Activated CD4-positive, alpha-beta memory T cell treated with anti-CD3 and anti-CD28 coated beads, Interleukin-2, amount 10 ng/mL, durations not matched to agents 7 days and 5 days (primary cell): ENCODE data around the gene ZNF500. TPM values are rescaled to one million over a fixed set of nuclear protein-coding genes. Genes with fewer than 3 reads are reported as not detected.
"Not testable (repeated sequence)": the region's sequence is repeated elsewhere in the genome, so short reads cannot be mapped to it uniquely, and the experiment has no call there.

Source experiments
- CTCF ChIA-PET: fragments of 350-600 bp; sonication (Branson Sonifier 250); formaldehyde crosslinking; loops from one replicate; lab custom pipeline; 2021; ENCODE audit warnings: antibody characterized with exemption, inconsistent platforms; lab: Charles Lee
- POLR2A ChIA-PET: fragments of 350-600 bp; sonication (Branson Sonifier 250); formaldehyde crosslinking; loops from one replicate; lab custom pipeline; 2021; ENCODE audit warnings: antibody characterized with exemption; lab: Charles Lee
- DNase-seq: peaks from one replicate; pipeline ENCODE4 v3.0.0-alpha.2; 2020
- H3K27ac Mint-ChIP-seq: one replicate; pipeline ENCODE4 v1.8.0; 2021; ENCODE audit warnings: mild to moderate bottlenecking, mixed read lengths
- H3K27me3 Mint-ChIP-seq: one replicate; pipeline ENCODE4 v1.8.0; 2021; ENCODE audit warnings: mixed read lengths
- H3K36me3 Mint-ChIP-seq: one replicate; pipeline ENCODE4 v1.8.0; 2021; ENCODE audit warnings: low read depth, mixed read lengths
- H3K4me1 Mint-ChIP-seq: one replicate; pipeline ENCODE4 v1.8.0; 2021; ENCODE audit warnings: mixed read lengths
- H3K4me3 Mint-ChIP-seq: one replicate; pipeline ENCODE4 v1.8.0; 2021; ENCODE audit warnings: mild to moderate bottlenecking, mixed read lengths
- H3K9me3 Mint-ChIP-seq: one replicate; pipeline ENCODE4 v1.8.0; 2021; ENCODE audit warnings: mixed read lengths
- total RNA-seq, 2 experiments: library from RNA; stranded (reverse); gene quantifications; one replicate each; pipeline ENCODE4 v1.2.3, GENCODE V29; 2021

The ZNF500 gene
- total RNA-seq, 2 experiments from 2014 or later = 14.7 to 15.3 TPM

GRCh38 chr16:4790871-4791270, 23.9 kb upstream of the ZNF500 start:
- peaks cover 7% of the 10 kb centered on the region for H3K4me1 Mint-ChIP-seq
- POLR2A ChIA-PET = no interaction called here
- CTCF ChIA-PET = no interaction called here
- no peak overlapping the region for H3K4me3 Mint-ChIP-seq
- no peak overlapping the region for H3K27ac Mint-ChIP-seq
- no peak for DNase-seq
- H3K27me3 Mint-ChIP-seq = no peaks in the 10 kb centered on the region
- no peaks in the 10 kb centered on the region for H3K36me3 Mint-ChIP-seq
- H3K9me3 Mint-ChIP-seq = no peaks in the 10 kb centered on the region

GRCh38 chr16:4790261-4790660, 23.3 kb upstream of the ZNF500 start:
- POLR2A ChIA-PET = no interaction called here
- Mint-ChIP-seq H3K27me3 (no peaks in the 10 kb centered on the region), H3K4me1 (peaks cover 7% of the 10 kb centered on the region), H3K36me3 (no peaks in the 10 kb centered on the region), H3K27ac (no peak overlapping the region), H3K9me3 (no peaks in the 10 kb centered on the region), H3K4me3 (no peak overlapping the region)
- DNase-seq = no peak
- CTCF ChIA-PET = no interaction called here

GRCh38 chr16:4788910-4789309, 21.9 kb upstream of the ZNF500 start:
- H3K36me3 Mint-ChIP-seq = no peaks in the 10 kb centered on the region
- ChIA-PET CTCF (no interaction called here), POLR2A (interaction anchor here (0.7 kb wide), 1 partner anchor 20 kb away, joined by 3 read pairs; no protein-coding TSS in a partner anchor)
- DNase-seq = no peak
- H3K4me3 Mint-ChIP-seq = no peak overlapping the region
- H3K27me3 Mint-ChIP-seq = no peaks in the 10 kb centered on the region
- peaks cover 7% of the 10 kb centered on the region for H3K4me1 Mint-ChIP-seq
- H3K27ac Mint-ChIP-seq = no peak overlapping the region
- no peaks in the 10 kb centered on the region for H3K9me3 Mint-ChIP-seq

GRCh38 chr16:4788489-4788889, 21.5 kb upstream of the ZNF500 start:
- Mint-ChIP-seq H3K36me3 (no peaks in the 10 kb centered on the region), H3K4me3 (no peak overlapping the region), H3K27me3 (no peaks in the 10 kb centered on the region), H3K4me1 (peaks cover 7% of the 10 kb centered on the region), H3K27ac (no peak overlapping the region), H3K9me3 (no peaks in the 10 kb centered on the region)
- ChIA-PET POLR2A (interaction anchor here (0.7 kb wide), 1 partner anchor 20 kb away, joined by 3 read pairs; no protein-coding TSS in a partner anchor), CTCF (no interaction called here)
- DNase-seq = no peak

- Mint-ChIP-seq H3K36me3 (no peaks in the 10 kb centered on the region), H3K4me1 (peaks cover 7% of the 10 kb centered on the region), H3K27me3 (no peaks in the 10 kb centered on the region), H3K27ac (no peak within 1 kb of the TSS), H3K9me3 (no peaks in the 10 kb centered on the region), H3K4me3 (no peak within 1 kb of the TSS)
- CTCF ChIA-PET = no interaction called here
- POLR2A ChIA-PET = interaction anchor here (0.7 kb wide), 1 partner anchor 19 kb away, joined by 3 read pairs; no protein-coding TSS in a partner anchor
- no peak for DNase-seq
These were observed 20.9 kb upstream of the ZNF500 start, which contains the start of gene SEPTIN12 for GRCh38 chr16:4787627-4788482. TSS of gene SEPTIN12 (minus strand) at chr16:4788345. CDS start at chr16:4787645, 700 bp downstream.

GRCh38 chr16:4787068-4787467, 20.1 kb upstream of the ZNF500 start:
- ChIA-PET POLR2A (no interaction called here), CTCF (no interaction called here)
- H3K9me3 Mint-ChIP-seq = no peaks in the 10 kb centered on the region

GRCh38 chr16:4785758-4786433, 18.9 kb upstream of the ZNF500 start:
- Mint-ChIP-seq H3K27me3 (no peaks in the 10 kb centered on the region), H3K4me1 (peaks cover 3% of the 10 kb centered on the region), H3K36me3 (no peaks in the 10 kb centered on the region), H3K9me3 (no peaks in the 10 kb centered on the region), H3K4me3 (no peak overlapping the region), H3K27ac (no peak overlapping the region)
- DNase-seq = no peak
- CTCF ChIA-PET = no interaction called here
- POLR2A ChIA-PET = no interaction called here

More at GRCh38 chr16:4787068-4787467, 20.1 kb upstream of the ZNF500 start:
- no peaks in the 10 kb centered on the region for H3K27me3 Mint-ChIP-seq
- H3K4me1 Mint-ChIP-seq = peaks cover 7% of the 10 kb centered on the region
- no peak for DNase-seq
- no peak overlapping the region for H3K27ac Mint-ChIP-seq
- no peak overlapping the region for H3K4me3 Mint-ChIP-seq
- no peaks in the 10 kb centered on the region for H3K36me3 Mint-ChIP-seq

- CTCF ChIA-PET, POLR2A ChIA-PET, H3K4me3 Mint-ChIP-seq, H3K9me3 Mint-ChIP-seq, H3K4me1 Mint-ChIP-seq, H3K36me3 Mint-ChIP-seq, H3K27ac Mint-ChIP-seq, H3K27me3 Mint-ChIP-seq, DNase-seq: not testable (repeated sequence)
These were observed 17.6 kb upstream of the ZNF500 start for GRCh38 chr16:4784444-4784987.

- H3K4me1 Mint-ChIP-seq = no peaks in the 10 kb centered on the region
- H3K36me3 Mint-ChIP-seq = no peaks in the 10 kb centered on the region
- ChIA-PET CTCF (no interaction called here), POLR2A (no interaction called here)
- H3K27ac Mint-ChIP-seq = no peak overlapping the region
- H3K27me3 Mint-ChIP-seq = no peaks in the 10 kb centered on the region
- H3K9me3 Mint-ChIP-seq = no peaks in the 10 kb centered on the region
- DNase-seq = no peak
- H3K4me3 Mint-ChIP-seq = no peak overlapping the region
These were observed 17.0 kb upstream of the ZNF500 start for GRCh38 chr16:4783951-4784336.

- DNase-seq = no peak
- Mint-ChIP-seq H3K27me3 (no peaks in the 10 kb centered on the region), H3K36me3 (no peaks in the 10 kb centered on the region), H3K9me3 (no peaks in the 10 kb centered on the region), H3K4me3 (no peak overlapping the region), H3K4me1 (no peaks in the 10 kb centered on the region), H3K27ac (no peak overlapping the region)
- POLR2A ChIA-PET = no interaction called here
- CTCF ChIA-PET = no interaction called here
These were observed 16.4 kb upstream of the ZNF500 start for GRCh38 chr16:4783251-4783950.

- no peaks in the 10 kb centered on the region for H3K4me1 Mint-ChIP-seq
- no peaks in the 10 kb centered on the region for H3K9me3 Mint-ChIP-seq
- no peaks in the 10 kb centered on the region for H3K27me3 Mint-ChIP-seq
- no peak for DNase-seq
- H3K4me3 Mint-ChIP-seq = no peak overlapping the region
- POLR2A ChIA-PET = no interaction called here
- CTCF ChIA-PET = no interaction called here
- no peak overlapping the region for H3K27ac Mint-ChIP-seq
- H3K36me3 Mint-ChIP-seq = no peaks in the 10 kb centered on the region
These were observed 13.3 kb upstream of the ZNF500 start for GRCh38 chr16:4780235-4780634.

GRCh38 chr16:4778050-4778392, 11.1 kb upstream of the ZNF500 start:
- CTCF ChIA-PET = no interaction called here
- POLR2A ChIA-PET = no interaction called here
- Mint-ChIP-seq H3K4me1 (no peaks in the 10 kb centered on the region), H3K9me3 (no peaks in the 10 kb centered on the region), H3K36me3 (no peaks in the 10 kb centered on the region), H3K27ac (no peak overlapping the region), H3K4me3 (no peak overlapping the region), H3K27me3 (no peaks in the 10 kb centered on the region)
- no peak for DNase-seq
